Loucy (cell line): ENCODE results near the gene DOCK3.
A peak's percentile ranks its signal among the peaks of the same experiment; 100 is the strongest.

Experiments
- H2AFZ ChIP-seq: fragments of 200-600 bp; sonication (generic); 2 replicates; pipeline ENCODE4 v1.6.0; 2016; ENCODE audit warnings: antibody characterized with exemption, mild to moderate bottlenecking, low read length, moderate library complexity
- H3F3A ChIP-seq: fragments of 200-600 bp; 2 replicates; pipeline ENCODE4 v1.6.0; 2016; ENCODE audit warnings: antibody characterized with exemption, low read depth, mild to moderate bottlenecking
- H3K27me3 ChIP-seq: fragments of 200-600 bp; sonication (generic); 2 replicates; pipeline ENCODE4 v1.6.1; 2014; ENCODE audit warnings: low read length, mild to moderate bottlenecking; ENCODE audit not compliant: insufficient read depth, poor library complexity, severe bottlenecking
- H3K36me3 ChIP-seq: fragments of 200-600 bp; sonication (generic); 2 replicates; pipeline ENCODE4 v1.6.1; 2016; ENCODE audit warnings: low read length; ENCODE audit not compliant: insufficient read depth
- H3K4me1 ChIP-seq: fragments of 200-600 bp; sonication (generic); 2 replicates; pipeline ENCODE4 v1.5.1; 2014; ENCODE audit warnings: low read length, mild to moderate bottlenecking; ENCODE audit not compliant: insufficient read depth, poor library complexity, severe bottlenecking
- H3K4me2 ChIP-seq: fragments of 200-600 bp; sonication (generic); 2 replicates; pipeline ENCODE4 v1.6.0; 2014; ENCODE audit warnings: antibody characterized with exemption, low read length, low read depth, mild to moderate bottlenecking; ENCODE audit not compliant: poor library complexity, severe bottlenecking
- H3K4me3 ChIP-seq: fragments of 200-600 bp; sonication (generic); 2 replicates; pipeline ENCODE4 v1.5.1; 2014; ENCODE audit warnings: low read length, mild to moderate bottlenecking, mixed read lengths; ENCODE audit not compliant: poor library complexity, severe bottlenecking
- H3K79me2 ChIP-seq: fragments of 200-600 bp; sonication (generic); 2 replicates; pipeline ENCODE4 v1.6.1; 2014; ENCODE audit warnings: low read length; ENCODE audit not compliant: insufficient read depth
- H3K9ac ChIP-seq: fragments of 200-600 bp; sonication (generic); 2 replicates; pipeline ENCODE4 v1.6.0; 2014; ENCODE audit warnings: mild to moderate bottlenecking, low read depth, low read length, moderate library complexity; ENCODE audit not compliant: poor library complexity, severe bottlenecking
- H3K9me2 ChIP-seq: fragments of 200-600 bp; sonication (generic); replicated peaks from 2 replicates; pipeline ENCODE4 v1.6.1; 2016; ENCODE audit warnings: low read depth, low read length, mixed read lengths
- H3K9me3 ChIP-seq: fragments of 200-600 bp; sonication (generic); 2 replicates; pipeline ENCODE4 v1.6.1; 2014; ENCODE audit warnings: mild to moderate bottlenecking, antibody characterized with exemption, low read length, low read depth; ENCODE audit not compliant: insufficient read depth
- H4K20me1 ChIP-seq: fragments of 200-600 bp; sonication (generic); 2 replicates; pipeline ENCODE4 v1.6.0; 2014; ENCODE audit warnings: antibody characterized with exemption, low read length, mild to moderate bottlenecking; ENCODE audit not compliant: insufficient read depth, poor library complexity, severe bottlenecking
- CTCF ChIP-seq: fragments of 200-600 bp; sonication (generic); conservative IDR thresholded peaks from 2 replicates; pipeline ENCODE4 v1.5.1; 2014; ENCODE audit warnings: mild to moderate bottlenecking, antibody characterized with exemption, low read length
- EZH2phosphoT487 ChIP-seq: fragments of 200-600 bp; IDR thresholded peaks from 2 replicates; pipeline ENCODE4 v1.6.1; 2018; ENCODE audit warnings: antibody characterized with exemption, mild to moderate bottlenecking, moderate library complexity, borderline replicate concordance

Gene DOCK3

GRCh38 chr3:50635066-50635465, 39.7 kb upstream of the DOCK3 start:
- peaks cover 20% of the 10 kb centered on the region; the same call in 1 of the 2 replicates for H3K36me3 ChIP-seq
- no peak for TF ChIP-seq CTCF
- no peak for TF ChIP-seq EZH2phosphoT487
- H3K79me2 ChIP-seq: peaks cover 99% of the 10 kb centered on the region
- H3K4me3 ChIP-seq: no peak overlapping the region
- no peaks in the 10 kb centered on the region for H3K27me3 ChIP-seq
- peaks cover 62% of the 10 kb centered on the region for H3K4me1 ChIP-seq
- no peaks in the 10 kb centered on the region for H3K9me3 ChIP-seq
- no peaks in the 10 kb centered on the region for H3K9me2 ChIP-seq
- peaks cover 64% of the 10 kb centered on the region for H4K20me1 ChIP-seq
- H2AFZ ChIP-seq: no peak overlapping the region
- no peak overlapping the region for H3K9ac ChIP-seq
- H3F3A ChIP-seq: peaks cover 16% of the 10 kb centered on the region; the same call in 1 of the 2 replicates
- H3K4me2 ChIP-seq: no peak overlapping the region

- H2AFZ ChIP-seq: no peak overlapping the region
- H3K4me3 ChIP-seq: no peak overlapping the region
- H3K4me2 ChIP-seq: peak overlapping the region; percentile 6
- peaks cover 43% of the 10 kb centered on the region for H3K4me1 ChIP-seq
- peaks cover 8% of the 10 kb centered on the region; the same call in 1 of the 2 replicates for H3F3A ChIP-seq
- H3K9me2 ChIP-seq: no peaks in the 10 kb centered on the region
- no peaks in the 10 kb centered on the region for H3K27me3 ChIP-seq
- H3K9me3 ChIP-seq: no peaks in the 10 kb centered on the region
- H4K20me1 ChIP-seq: peaks cover 58% of the 10 kb centered on the region
- H3K36me3 ChIP-seq: peaks cover 40% of the 10 kb centered on the region
- H3K9ac ChIP-seq: no peak overlapping the region
- TF ChIP-seq CTCF: no peak
- TF ChIP-seq EZH2phosphoT487: no peak
- peaks cover 83% of the 10 kb centered on the region for H3K79me2 ChIP-seq
These were observed 37.7 kb upstream of the DOCK3 start for GRCh38 chr3:50637011-50637410.

GRCh38 chr3:50637945-50638344, 36.8 kb upstream of the DOCK3 start:
- no peak overlapping the region for H2AFZ ChIP-seq
- peaks cover 49% of the 10 kb centered on the region for H3K36me3 ChIP-seq
- no peak overlapping the region for H3K4me3 ChIP-seq
- no peaks in the 10 kb centered on the region for H3K9me2 ChIP-seq
- H3F3A ChIP-seq: 0 out of 2 replicates have a peak, but pooled peaks cover 1% of the 10 kb centered on the region
- H4K20me1 ChIP-seq: peaks cover 52% of the 10 kb centered on the region
- H3K4me2 ChIP-seq: no peak overlapping the region
- H3K79me2 ChIP-seq: peaks cover 75% of the 10 kb centered on the region
- TF ChIP-seq CTCF (no peak), EZH2phosphoT487 (no peak)
- peaks cover 33% of the 10 kb centered on the region for H3K4me1 ChIP-seq
- no peak overlapping the region for H3K9ac ChIP-seq
- no peaks in the 10 kb centered on the region for H3K9me3 ChIP-seq
- no peaks in the 10 kb centered on the region for H3K27me3 ChIP-seq
